Tibial nerve (tissue), 4 donors: Measurements from ENCODE around the gene WASF2.

ENCODE experiments used
- CTCF ChIP-seq, 5 experiments: fragments of 200-600 bp in 3 of 5; fragments of 450-650 bp in 2 of 5; sonication (generic) in 3 of 5; IDR thresholded peaks; one replicate each; pipeline ENCODE4 v1.5.1; 2016 to 2019; ENCODE audit warnings: antibody characterized with exemption in 5 of 5, mild to moderate bottlenecking in 3 of 5, moderate library complexity in 2 of 5
- EP300 ChIP-seq, 2 donors: sonication (generic); formaldehyde crosslinking; IDR thresholded peaks; one replicate each; pipeline ENCODE4 v1.6.1; 2017; ENCODE audit warnings: antibody characterized with exemption in 2 of 2, mild to moderate bottlenecking in 1 of 2
- POLR2A ChIP-seq, 2 donors: fragments of 450-650 bp; IDR thresholded peaks; one replicate each; pipeline ENCODE4 v1.6.1; 2017; ENCODE audit warnings: antibody characterized with exemption in 2 of 2, mild to moderate bottlenecking in 2 of 2, moderate library complexity in 2 of 2

- no peak for TF ChIP-seq CTCF (IDR thresholded peaks at IDR 0.05)
- TF ChIP-seq POLR2A (IDR thresholded peaks at IDR 0.05): no peak
- no peak for TF ChIP-seq EP300 (IDR thresholded peaks at IDR 0.05)
These were observed 1.7 kb downstream of the WASF2 start for GRCh38 chr1:27487966-27488884.
